Retina (tissue), 1 donor: ENCODE data around the gene SVEP1.

Experiments
- DNase-seq: peaks from one replicate; pipeline ENCODE4 v3.0.0-alpha.2; 2016

SVEP1 gene

DNA sequence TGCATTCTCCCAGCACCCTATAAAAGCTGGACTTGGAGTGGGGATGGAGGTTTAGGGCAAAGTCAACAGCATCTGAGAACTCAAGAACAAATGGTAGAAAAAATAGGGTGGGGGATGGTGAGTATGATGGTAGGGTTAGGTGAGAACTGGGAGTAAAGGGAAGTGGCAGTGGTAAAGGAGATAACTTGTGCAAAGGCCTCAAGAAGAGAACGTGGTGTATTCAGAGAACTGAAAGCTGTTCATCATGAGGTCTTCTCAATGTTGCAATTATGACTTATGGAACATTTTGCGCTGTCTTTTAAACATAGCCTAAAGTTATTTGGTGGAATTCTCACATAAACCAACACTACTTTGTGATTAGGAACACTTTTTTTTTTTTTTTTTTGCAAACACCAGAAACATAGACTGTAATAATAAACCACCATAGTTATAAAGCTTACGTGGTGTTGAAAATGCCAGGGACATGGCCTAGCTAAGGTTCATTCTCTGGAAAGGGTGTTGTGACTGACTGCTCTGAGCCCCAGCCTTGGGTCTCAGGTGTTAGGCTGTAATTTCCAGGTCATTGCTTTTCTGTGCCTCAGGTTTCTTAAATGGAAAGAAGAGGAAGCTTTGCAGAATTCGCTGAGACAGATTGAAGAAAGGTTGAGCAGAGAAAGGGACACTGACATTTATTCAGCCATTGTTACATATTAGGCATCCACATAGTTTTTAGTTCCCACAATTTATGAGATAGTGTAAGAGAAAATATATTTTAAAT lies 222.7 kb downstream of the SVEP1 start:
- DNase-seq = no peak

DNA sequence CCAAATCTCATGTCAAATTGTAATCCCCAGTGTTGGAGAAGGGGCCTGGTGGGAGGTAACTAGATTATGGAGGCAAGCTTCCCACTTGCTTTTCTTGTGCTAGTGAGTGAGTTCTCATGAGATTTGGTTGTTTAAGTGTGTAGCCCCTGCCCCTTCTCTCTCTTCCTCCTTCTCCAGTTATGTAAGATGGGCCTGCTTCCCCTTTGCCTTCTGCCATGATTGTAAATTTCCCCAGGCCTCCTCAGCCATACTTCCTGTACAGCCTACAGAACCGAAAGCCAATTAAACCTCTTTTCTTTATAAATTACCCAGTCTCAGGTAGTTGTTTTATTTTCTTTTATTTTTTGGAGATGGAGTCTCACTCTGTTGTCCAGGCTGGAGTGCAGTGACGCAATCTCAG lies 223.6 kb downstream of the SVEP1 start:
- no peak for DNase-seq

DNA sequence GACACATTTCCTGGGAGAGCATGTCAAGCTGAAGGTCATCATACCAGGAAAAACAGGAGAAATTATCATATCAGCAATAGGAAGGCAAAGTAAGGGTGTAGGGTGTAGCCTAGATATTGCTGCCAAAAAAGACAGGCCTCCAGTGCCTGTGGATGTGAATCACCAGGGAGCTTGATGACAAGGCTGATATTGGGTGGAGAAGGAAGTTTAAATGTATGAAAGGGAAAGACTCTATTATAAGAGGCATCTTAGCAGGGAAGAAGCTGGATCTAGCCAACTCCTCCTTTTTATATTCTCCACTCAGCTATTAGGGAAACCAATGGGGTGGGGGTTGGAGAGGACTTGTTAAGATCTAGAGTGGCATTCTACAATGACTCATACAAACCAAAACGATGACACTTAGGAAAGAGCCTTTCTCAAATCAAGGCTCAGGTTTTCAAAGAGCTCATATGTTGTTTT lies 228.5 kb downstream of the SVEP1 start:
- DNase-seq = no peak

- no peak for DNase-seq
Observed at GRCh38 chr9:110346325-110346724, 233.2 kb downstream of the SVEP1 start.

GRCh38 chr9:110344821-110345220 lies 234.7 kb downstream of the SVEP1 start:
- DNase-seq = no peak

DNA sequence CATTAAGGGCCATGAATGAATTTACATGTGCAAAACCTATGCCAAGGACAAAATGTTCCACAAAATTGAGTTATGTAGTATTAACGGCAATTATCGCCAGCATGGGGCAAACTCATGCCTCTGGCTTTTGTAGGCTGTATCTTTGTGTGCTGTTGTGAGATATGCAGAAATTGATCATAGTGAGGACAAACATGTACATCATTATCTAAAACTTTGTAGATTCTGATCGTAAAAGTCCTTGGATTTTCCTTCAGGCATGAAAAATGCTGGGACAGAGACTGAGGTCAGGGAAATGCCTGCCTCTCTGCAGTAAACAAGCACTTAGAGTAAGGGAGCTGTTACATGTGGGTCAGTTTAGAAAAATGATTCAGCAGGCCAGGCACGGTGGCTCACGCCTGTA lies 236.0 kb downstream of the SVEP1 start:
- DNase-seq = no peak

- DNase-seq = no peak
Observed at GRCh38 chr9:110340306-110340705, 239.2 kb downstream of the SVEP1 start.

DNA sequence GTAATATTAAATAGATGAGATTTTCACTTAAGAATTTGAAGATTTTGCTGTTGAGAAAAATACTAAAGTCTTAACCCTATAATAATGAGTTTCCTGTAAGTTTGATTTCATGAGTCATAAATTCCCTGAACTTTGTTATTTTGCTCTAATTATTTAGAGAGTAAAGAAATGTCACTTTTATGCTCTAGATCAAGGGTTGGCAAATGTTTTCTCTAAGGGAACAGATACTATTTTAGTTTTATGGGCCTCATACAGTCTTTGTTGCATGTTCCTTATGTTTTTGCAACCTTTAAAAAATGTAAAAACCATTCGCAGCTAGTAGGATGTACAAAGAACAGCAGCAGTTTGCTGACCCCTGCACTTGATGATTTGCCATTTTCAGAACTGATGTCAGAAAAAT lies 241.4 kb downstream of the SVEP1 start:
- no peak for DNase-seq

DNA sequence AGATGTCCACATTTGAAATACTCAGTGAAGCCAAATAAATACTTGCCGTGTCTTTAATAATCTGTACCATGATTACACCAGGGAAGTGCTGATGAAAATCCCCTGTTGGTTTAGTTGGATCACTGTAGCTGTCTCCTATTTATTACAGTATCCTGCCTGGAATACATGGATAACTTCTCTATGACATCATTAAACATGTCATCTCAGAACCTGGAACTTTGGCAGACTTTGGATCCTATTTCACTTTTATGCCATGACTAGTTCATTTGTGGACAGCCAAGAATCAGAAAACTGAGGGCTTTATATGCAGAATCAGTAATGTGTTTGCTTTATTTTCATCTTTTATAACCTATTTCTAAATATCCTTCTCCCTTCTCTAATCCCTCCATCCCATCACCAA lies 241.8 kb downstream of the SVEP1 start, which contains the start of gene TXNDC8:
Gene TXNDC8 (minus strand): TSS at position 137 of the 400 bp plus-strand sequence.
- no peak for DNase-seq

DNA sequence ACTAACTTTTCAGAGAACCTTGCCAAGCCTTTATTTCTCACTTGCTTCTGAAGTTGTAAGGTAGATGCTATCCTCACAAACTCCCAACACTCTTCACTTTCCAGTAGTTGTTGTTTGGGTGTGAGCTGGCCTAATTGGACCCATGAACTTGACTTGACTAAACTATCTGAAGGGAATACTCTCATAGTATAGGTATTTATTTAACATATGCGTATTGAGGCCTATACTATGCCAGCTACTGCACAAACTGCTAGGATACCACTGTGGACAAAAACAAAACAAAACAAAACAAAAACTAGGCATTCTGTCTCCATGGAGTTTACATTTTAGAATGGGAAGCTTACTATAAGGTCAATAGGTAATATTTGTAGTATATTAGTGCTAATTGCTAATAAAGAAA lies 243.2 kb downstream of the SVEP1 start:
- no peak for DNase-seq

- no peak for DNase-seq
Observed at GRCh38 chr9:110334871-110335270, 244.7 kb downstream of the SVEP1 start.

DNA sequence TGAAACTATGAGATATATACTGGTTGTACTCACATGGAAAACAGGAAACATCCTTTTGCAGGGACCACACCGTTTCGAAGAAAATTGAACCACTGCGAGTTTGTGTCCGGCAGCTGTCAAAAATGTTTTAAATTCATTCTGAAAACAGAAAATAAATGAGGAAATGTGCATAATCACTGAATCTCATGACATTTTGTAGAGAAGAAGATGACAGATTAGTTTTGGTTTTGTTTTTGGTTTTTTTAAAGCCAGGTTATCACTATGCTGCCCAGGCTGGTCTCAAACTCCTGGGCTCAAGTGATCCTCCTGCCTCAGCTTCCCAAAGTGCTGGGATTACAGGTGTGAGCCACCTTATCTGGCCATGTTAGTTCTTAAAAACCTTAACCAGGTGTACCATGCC lies 245.4 kb downstream of the SVEP1 start:
- DNase-seq = no peak

GRCh38 chr9:110332766-110333165 lies 246.8 kb downstream of the SVEP1 start:
- no peak for DNase-seq

- DNase-seq = no peak
Observed at GRCh38 chr9:110330484-110331105, 248.9 kb downstream of the SVEP1 start.

DNA sequence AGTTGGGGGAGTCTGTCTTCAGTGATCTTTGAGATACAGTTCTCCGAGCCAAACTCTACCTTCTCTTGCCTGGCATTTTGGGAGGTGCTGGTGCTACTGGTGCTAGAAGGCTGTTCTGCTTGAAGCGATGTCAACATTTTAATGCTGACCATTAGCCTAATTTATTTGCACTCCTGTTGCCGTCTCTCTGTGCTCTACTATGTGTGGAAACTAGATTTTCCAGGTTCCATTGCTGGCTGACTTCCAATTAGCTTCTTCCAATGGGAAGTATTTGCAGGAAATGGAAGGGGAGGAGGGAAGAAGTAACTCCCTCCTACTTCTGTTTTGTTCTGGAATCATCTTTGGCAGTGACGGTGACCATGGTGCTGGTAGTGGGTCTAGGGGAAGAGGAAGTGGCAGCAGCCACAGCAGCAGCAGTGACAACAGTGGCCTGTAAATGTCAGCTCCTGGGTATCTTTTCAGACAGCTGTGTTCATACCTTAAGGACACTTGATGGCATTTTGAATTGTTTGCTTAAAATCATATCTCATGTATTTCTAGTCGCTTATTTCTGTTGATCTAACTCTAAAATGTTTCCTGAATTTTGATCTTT lies 249.8 kb downstream of the SVEP1 start:
- DNase-seq = no peak

DNA sequence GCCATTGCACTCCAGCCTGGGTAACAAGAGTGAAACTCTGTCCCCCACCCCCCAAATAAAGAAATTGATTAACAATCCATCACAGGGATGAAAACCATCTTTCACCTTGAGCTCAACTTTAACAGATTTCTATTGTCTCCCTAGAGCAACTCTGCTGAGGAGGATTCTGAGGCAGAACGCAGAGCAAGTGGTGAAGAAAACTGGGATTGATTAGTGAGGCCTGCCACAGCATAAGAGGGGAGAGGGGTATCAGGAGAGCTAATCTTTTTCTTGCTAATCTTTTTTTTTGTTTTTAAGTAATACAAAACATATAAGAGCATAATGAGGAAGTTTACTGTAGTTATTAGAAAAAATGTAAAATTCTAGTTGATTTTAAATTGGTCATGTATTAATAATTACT lies 250.8 kb downstream of the SVEP1 start:
- DNase-seq = no peak

- no peak for DNase-seq
Observed at GRCh38 chr9:110327716-110328115, 251.8 kb downstream of the SVEP1 start.

GRCh38 chr9:110323818-110324217 lies 255.7 kb downstream of the SVEP1 start:
- no peak for DNase-seq

- DNase-seq = no peak
Observed at GRCh38 chr9:110320651-110321445, 258.7 kb downstream of the SVEP1 start.

DNA sequence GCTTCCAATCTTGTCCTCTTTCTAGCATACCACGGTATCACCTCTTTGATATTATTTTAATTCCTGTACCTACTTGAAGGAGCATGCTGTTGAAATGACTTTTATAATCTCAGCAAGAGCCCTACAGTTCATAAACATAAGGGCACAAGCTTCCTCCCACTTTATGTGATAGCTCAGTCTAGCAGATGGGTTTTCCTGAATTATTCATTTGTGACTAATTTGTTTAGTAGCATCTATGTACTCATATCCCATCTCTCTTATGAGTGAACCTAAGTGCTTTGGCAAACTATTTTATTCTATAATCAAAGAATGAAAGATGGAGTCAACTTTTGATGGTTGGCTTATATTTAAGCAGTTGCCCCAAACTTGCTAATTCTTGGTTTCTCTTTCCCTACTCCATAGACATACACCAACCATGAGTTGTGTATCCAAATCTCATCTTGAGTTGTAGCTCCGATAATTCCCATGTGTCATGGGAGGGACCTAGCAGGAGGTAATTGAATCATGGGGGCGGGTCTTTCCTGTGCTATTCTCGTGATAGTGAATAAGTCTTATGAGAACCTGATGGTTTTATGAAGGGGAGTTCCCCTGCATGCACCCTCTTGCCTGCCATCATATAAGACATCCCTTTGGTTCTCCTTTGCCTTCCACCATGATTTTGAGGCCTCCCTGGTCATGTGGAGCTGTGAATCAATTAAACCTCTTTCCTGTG lies 259.6 kb downstream of the SVEP1 start:
- no peak for DNase-seq

DNA sequence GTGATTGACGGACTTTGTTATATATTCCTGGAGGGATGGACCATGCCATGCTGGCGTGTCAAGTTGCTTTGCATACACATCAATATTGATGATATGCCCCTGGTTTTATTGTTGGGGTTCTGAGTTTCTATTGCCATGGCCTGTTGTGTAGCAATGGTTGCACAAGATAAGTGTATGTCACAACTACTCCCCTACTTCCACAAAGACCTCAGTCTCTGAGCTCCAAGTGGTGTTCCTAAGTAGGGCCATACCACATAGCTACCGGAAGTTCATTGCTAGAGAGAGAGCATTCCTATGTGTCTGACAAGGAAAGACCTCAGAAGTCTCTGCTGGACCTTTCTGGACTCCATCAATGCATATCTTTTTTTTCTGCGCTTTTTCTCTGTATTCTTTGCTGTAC lies 261.6 kb downstream of the SVEP1 start:
- no peak for DNase-seq

GRCh38 chr9:110316261-110317075 lies 263.1 kb downstream of the SVEP1 start:
- no peak for DNase-seq
